Stimulated activated CD8-positive, alpha-beta memory T cell treated with anti-CD3 and anti-CD28 coated beads, Interleukin-12 subunit alpha, Interleukin-12 subunit beta, amount 100 ng/mL, for 1 hour (primary cell): ENCODE measurements around the gene NKG7.
A peak's percentile ranks its signal among the peaks of the same experiment; 100 is the strongest.
"Not testable (repeated sequence)": the region's sequence is repeated elsewhere in the genome, so short reads cannot be mapped to it uniquely, and the experiment has no call there.

Experiments
- DNase-seq: peaks from one replicate; pipeline ENCODE4 v3.0.0-alpha.2; 2020; ENCODE audit warnings: low read depth

The NKG7 gene, protein sequence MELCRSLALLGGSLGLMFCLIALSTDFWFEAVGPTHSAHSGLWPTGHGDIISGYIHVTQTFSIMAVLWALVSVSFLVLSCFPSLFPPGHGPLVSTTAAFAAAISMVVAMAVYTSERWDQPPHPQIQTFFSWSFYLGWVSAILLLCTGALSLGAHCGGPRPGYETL

DNA sequence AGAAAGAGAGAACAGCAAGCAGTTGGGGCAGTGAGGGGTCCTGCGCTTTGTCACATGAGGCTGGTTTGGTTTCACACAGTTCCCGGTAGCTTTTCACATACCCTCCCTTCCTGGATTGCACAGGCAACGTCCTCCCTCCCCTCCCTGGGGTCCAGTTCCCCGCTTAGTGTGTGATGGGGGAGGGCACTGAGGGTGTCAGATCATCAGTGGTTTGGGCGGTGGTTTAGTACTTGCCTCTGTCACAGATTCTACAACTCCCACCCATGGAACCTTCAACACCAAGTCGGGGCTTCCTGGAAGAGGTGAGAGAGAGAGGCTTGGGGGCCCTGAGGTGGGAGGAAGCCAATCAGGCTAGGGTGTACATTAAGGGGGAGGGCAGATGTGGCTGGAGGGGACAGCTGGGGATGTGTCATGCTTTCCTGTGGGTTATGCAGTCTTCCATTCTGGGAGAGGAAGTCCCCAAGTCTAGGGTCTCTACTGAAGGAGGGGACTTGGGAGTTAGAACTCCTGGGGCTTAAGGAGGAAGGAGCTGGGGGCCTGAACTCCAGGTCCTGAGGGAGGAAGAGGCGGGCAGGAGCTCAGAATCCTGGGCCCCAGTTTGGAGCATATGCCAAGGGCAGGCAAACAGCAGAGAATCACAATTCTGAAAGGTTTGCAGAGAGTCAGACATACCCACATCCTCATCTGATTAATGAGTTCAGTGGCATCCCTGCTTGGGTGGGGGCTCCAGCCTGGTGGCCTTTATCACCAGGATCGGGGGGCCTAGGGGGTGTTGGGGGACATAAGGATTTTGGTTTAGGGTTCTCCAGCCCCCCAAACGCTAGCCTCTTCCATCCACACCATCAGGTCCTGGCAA is at the start of gene NKG7:
TSS of gene NKG7 (minus strand) at position 6 of the 856 bp plus-strand sequence. CDS start 119 bp downstream, outside the sequence.
- DNase-seq: peak; percentile 73

DNA sequence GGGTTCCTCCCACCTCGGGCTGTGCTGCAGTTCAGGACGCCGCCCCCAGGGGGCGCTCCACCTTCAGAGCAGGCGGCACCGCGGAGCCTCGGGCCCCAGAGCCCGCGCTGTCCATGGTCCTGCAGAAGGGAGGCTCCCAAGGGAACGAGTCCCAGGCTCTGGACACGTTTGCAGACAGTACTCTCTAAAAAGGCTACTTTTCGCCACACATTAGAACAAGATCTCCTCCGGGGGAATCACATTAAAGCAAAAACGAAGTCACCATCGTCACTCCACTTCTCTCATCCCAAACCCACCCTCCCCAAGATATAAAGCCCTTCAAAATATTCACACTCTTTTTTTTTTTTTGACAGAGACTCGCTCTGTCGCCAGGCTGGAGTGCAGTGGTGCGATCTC is 49.6 kb upstream of the NKG7 start:
- peak; percentile 75 for DNase-seq

DNA sequence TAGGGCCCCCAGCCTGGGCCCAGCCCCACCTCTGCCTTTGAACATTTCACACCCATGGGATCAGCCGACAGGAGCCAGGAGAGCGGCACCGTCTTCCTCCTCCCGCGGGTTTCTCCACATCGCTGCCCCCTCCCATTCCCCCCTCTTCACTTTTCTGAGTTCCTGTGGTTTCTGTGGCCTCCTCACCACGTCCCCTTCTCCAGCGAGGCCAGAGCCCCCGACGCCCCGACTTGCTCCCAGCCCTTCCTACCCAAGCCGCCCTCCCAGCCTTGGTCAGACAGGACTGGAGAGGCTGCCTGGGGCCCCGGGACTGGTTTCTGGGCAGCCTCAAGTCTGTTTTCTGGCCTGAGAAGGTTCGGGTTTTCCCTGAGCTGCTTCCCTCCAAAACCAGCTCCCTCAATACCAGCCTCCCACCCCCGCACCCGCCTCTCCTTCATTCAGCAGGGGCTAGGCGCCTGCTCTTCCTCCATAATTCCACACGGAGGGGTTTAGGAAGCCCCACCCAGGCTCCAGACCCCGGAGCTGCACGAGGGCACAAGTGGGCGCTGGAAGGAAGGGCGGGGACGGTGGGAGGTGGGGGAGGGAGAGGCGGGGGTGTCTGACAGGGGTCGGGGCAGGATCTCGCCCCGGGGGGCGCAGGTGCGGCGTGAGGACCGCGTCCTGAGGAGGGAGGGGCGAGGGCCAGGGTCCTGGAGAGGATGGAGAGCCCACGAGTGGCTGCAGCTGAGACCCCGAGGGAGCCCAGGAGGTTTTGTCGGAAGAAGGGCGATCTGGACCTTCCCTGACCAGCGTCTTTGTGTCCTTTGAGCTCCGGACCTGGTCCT is 49.0 kb upstream of the NKG7 start:
- DNase-seq: no peak

DNA sequence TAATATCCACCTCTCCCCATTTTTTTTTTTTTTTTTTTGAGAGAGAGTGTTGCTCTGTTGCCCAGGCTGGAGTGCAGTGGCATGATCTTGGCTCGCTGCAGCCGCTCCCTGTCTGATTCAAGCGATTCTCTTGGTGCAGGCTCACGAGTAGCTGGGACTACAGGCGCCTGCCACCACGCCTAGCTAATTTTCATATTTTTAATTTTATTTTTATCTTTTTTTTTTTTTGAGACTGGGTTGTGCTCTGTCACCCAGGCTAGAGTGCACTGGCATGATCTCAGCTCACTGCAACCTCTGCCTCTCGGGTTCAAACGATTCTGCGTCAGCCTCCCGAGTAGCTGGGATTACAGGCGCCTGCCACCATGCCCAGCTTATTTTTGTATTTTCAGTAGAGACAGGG is 48.1 kb upstream of the NKG7 start:
- not testable (repeated sequence) for DNase-seq

DNA sequence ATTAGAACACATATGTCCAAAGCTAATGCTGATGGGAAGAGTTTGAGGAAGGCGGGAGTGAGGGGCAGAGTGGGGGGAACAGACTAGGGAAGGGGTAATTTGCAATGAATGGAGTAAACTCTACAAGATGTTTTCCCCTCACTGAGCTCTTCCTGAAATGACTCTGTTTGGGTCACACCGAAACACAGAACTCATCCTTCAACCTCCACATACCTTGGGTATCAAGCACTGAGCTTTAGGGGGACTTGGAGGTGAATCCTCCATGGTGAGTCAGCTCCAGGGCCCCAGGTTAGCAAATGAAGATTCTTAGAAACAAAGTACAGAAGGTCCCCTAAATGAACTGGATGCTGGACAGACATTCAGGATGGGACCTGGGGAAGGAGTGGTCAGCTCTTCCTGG is 46.3 kb upstream of the NKG7 start:
- DNase-seq: no peak

DNA sequence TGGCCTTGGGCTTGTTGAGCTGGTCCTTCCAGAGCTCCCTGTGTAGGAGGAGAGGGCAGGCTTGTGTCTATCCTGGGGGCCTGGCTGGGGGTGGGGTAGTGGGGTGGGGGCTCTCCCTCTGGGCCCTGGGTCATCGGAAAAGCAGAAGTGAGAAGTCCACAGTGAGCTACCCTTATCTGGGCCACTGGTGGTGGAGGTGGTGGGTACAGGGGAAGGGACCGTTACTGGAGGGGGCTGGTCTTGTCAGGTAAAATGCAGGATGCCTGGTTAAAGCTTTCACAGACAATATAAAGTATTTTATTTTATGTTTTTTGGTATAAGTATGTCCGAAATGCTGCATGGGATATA is 45.3 kb upstream of the NKG7 start:
- no peak for DNase-seq

DNA sequence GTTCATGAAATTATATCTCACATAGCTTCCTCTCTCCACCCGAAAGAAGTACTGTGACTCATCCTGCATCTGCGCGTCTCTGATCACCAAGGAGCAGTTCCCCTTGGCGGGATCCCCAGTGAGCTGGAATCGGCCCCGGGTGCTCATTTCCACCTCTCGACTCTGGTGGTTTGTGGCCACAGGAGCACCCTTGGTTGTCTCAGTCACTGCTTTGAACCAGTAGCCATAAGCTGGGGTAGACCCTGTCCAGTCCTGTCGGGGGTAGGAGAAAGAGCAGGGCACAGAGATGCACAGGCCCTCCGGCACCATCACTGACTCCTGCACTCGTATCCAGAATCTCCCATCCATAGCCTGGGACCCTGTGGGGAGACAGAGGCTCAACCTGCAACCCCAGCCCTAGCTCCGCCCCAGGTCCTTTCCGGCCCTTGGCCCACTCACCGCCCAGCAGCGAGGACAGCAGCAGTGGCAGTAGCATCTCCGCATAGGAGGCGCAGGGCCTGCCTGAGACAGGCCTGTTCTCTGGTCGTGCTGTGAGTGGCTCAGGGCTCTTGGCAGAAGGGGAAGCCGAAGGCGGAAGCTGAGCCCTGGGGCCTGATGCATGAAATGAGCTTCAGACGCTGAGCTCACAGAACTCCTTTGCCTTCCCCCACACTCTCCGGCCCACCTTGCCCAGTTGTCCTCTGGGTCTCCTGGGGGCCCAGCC is 44.8 kb upstream of the NKG7 start, which contains the start of gene SIGLEC10:
TSS of gene SIGLEC10 (minus strand) at position 536 of the 703 bp plus-strand sequence. CDS start at position 475, 61 bp downstream.
- DNase-seq: no peak

DNA sequence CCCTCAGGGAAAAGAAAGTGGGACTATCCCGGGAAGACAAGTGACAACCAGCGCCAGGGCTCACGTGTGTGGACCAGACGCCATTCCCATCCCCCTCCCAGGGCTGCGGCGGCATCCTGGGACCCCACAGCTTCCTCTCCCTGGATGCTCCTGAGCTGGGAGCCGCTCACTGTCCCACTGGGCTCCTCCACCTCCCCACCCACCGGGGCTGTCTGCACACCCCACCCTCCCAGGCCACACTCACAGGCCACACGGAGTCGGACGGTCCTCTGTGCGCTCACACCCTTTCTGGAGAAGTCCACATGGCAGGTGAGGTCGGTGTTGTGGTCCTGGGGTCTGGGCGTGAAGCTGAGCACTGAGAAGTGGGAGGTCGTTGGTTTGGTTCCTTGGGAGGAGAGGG is 44.0 kb upstream of the NKG7 start:
- not testable (repeated sequence) for DNase-seq

DNA sequence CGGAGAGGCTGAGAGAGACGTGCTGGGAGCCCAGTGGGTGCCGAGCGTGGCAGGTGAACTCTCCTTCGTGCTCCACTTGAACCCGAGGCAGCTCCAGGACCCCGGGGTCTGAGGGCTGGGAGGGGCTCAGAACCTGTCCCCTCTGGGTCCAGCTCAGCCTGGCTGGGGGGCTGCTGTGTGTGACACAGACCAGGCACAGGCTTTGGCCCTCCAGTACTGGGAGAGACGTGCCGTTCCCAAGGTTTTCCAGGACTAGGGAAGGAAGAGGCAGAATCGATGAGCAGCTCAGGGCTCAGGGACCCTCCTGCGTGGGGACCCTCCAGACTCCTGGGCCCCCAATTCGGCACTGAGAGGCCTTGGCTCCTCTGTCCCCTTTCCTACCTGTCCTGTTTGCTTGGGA is 42.7 kb upstream of the NKG7 start:
- no peak for DNase-seq

DNA sequence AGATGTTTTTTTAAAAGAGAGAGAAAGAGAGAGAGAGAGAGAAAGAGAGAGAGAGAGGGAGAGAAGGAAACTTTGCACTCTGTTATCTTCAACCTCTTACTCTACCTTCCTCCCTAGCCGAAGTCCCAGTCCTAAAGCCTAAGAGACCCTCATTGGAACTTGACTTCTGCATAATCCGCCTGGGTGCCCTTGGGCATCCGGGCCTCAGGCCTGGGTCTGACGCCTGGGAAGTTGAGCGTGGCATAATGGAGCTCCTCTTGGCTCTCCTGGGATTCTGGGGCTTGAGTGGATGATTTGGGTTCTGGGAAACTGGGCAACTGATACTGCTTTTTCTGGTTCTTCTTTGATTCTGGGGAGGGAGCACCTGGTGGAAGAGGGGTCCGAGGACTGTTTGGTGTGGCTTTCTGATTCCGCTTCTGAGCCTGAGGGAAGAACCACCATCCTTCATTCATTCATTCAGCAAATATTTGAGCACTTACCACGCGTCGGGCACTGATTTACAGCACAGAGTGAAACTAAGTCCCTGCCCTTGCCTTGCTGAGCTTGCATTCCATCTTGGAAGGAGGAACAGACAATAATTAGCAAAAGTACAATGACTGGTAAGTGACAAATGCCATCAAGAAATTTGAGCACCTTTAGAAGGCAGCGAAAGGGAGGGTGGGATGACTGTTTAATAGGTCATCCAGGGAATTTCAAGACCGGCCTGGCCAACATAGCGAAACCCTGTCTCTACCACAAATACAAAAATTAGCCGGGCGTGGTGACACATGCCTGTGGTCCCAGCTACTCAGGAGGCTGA is 38.7 kb upstream of the NKG7 start:
- no peak for DNase-seq

DNA sequence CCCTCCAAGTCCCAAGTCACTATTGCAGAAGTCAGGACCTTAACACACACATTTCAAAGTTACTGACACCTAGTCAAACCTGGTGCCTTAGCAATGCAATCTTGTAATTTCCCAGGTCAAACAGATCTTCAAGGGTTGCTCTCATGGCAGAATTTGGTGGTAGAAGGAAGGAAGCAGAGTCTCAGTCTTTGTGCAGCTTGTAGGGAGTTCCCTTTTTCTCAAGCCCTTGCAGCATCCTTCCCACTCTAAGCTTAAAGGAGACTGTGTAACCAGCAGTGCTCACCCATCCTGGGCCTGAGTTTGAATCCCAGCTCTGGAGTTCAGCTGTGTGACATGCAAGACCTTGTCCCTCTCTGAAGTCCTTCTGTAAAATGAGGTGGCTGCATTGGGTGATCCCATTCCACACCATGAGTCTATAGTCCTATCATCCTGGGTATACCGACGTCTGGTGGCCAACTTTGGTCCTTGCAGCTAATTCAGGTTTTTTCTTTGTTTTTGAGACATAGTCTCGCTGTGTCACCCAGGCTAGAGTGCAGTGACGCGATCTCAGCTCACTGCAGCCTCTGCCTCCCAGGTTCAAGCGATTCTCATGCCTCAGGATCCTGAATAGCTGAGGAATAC is 35.2 kb upstream of the NKG7 start:
- no peak for DNase-seq

DNA sequence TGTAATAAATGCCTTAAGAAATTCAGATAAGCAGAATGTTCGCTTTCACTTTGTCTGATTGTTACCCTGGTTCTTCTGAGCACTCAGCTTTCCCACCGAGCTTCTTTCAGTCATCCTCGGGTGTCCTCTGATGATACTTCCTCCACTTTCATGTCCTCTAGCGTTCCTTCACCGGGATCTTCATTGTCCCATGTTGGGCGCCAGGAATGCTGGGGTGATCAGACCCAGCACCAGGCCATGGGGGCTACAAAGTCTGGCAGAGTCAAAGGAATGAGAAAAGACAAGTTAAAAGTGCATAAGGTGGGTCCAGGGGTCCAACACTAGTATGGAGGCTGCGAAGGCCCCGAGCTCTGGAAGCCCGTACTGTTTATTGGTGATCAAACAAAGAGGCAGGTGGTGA is 29.7 kb upstream of the NKG7 start:
- DNase-seq: no peak

DNA sequence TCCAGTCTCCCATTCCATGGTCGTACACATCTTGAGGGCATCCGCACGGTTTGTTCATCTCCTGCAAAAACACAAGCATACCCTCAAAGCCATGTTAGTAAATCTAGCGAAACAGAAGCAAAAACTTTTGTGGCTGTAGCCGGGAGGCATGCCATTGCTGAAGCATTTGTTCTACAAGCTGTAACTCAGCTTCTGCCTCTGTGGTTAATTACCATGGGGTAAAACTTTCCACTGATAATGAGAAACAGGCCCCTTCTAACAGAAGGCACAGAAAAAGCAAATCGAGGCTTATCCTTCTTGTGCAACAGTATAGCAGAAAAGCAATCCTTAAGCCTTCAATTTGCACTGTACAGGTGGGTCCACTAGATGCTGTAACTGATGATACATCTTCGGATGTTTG is 27.5 kb upstream of the NKG7 start:
- DNase-seq: not testable (repeated sequence)

DNA sequence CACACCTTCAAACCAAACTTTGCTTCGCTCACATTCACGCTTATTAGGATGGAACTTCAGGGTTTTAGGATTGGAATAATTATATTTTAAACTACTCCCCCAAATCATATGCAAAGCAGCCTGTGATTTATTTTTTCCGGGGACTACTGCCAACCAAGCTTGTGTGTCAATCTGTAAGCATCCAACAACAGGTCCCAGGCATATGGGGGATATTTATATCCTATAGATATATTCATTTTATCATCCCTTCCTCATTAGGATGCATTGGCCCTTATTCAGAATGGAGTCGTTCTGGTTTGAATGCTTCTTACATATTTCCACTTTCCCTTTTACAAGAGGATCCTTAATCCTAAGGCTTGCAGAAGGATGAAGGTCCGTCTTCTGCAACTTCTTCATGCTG is 26.8 kb upstream of the NKG7 start:
- no peak for DNase-seq

DNA sequence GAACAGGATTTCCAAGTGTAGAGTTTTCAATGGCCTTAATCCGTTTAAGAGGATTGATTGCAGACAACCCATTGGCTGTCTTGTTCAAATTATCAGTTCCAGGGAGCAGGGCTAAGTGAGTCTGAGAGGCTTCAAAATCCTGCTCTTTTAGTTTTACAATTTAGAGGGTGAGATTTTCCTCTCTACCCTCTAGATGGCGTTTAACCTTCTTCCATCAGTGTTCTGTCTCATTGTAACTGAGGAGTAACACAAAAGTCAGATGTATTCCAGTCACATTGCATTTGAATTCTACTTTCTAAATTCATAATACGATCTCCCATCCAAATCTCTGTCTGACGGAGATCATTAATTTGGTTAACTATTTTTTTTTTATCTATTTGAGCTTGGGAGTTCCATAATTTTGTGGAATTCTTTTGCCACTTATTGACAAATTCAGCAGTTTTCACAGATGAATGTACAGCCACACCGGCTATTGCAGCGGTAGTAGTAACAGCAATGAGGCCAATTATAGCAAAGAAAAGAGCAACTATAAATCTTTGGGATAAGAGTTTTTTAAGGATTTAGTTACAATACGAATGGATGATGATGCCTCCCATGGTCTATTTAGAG is 25.7 kb upstream of the NKG7 start:
- no peak for DNase-seq

DNA sequence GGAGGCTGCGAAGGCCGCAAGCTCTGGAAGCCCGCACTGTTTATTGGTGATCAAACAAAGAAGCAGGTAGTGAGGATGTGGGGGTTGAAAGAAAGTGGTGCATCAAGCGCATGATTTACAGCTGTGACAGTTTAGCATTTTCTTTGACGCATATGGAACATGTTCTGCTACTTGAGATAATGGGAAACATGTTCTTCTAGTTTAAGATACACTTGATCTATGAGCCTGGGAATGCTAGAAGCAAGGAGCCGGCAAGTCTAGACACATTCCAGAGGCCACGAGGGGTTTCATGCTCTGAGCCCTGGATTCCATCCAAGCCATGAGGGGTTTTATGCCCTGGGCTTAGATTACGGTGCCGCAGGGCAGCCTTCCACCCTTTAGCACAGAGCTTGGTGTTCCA is 25.0 kb upstream of the NKG7 start:
- not testable (repeated sequence) for DNase-seq

DNA sequence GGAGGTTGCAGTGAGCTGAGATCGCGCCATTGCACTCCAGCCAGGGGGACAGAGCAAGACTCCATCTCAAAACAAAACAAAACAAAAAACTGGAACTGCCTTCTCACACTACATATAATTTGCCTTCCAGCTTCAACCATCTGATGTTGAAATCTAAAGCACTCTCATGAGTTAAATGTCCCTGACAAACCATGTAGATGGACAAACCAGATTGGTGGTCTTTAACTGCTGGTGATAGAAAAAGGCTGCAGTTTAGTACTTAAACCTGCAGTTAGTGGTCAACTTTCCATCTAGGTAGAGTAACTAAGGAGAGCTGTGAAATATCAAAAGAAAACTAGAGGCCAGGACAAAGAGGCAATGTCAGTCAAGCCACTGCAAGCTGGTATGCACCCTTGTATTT is 23.7 kb upstream of the NKG7 start:
- DNase-seq: no peak

DNA sequence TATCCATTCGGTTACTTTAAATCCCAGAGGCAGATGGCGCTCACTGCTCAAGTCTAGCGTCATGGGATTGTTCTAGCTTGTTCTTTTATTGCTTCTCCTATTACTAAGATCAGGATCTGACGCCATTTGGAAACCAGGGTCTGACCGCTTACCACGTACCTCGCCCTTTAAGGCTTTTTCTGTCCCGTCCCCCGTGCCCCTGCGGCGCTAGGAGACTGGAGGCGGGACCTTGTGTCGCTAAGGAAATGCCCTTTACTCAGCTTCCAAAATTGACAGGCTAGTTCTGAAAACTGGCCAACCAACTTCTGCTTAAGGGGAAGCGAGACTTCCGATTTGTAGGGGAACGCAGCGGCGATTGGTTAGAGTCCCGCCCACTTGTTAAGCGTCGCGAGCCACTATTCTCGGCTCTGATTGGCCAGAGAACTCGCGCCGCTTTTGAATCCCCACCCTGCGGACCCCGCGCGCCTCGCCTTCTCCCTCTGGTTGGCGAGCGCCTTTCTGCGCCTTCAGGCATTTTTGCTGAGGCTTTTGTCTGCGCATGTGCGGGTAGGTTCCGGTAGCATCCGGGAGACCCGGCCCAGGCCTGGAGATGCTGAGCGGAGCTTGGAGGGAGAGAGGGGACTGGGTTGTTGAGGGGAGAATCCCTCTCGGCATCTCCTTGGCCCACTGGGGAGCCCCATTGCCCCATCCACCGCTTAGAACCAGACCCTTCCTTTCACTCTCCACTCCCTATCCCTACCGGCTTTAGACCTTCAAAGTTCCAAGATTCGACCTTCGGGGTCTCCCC is 21.8 kb upstream of the NKG7 start:
- peak; percentile 81 for DNase-seq

DNA sequence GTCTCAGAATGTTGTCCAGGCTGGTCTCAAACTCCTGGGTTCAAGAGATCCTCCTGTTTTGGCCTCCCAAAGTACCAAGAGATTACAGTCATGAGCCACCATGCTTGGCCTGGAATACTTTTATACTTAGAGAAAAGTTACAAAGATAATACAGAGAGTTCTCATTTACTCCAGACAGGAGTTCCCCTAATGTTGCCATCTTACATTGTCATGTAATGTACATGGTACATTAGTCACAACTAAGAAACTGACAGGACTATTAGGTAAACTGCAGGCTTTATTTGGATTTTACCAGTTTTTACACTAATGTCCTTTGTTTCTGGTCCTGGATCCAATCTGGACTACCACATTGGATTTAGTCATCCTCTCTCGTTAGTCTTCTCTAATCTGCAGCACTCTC is 20.2 kb upstream of the NKG7 start:
- DNase-seq: no peak
